A673 (cell line): ENCODE results near the gene FNBP1L.
"Not testable (repeated sequence)": the region's sequence is repeated elsewhere in the genome, so short reads cannot be mapped to it uniquely, and the experiment has no call there.

Source experiments
- CTCF ChIP-seq: fragments of 300-800, 200-600 bp; sonication (generic); conservative IDR thresholded peaks from 2 replicates; pipeline ENCODE4 v1.5.1; 2017; ENCODE audit warnings: low read depth, mild to moderate bottlenecking, antibody characterized with exemption, low read length, moderate library complexity, mixed read lengths
- EZH2 ChIP-seq: fragments of 200-600 bp; sonication (generic); IDR thresholded peaks from 2 replicates; pipeline ENCODE4 v1.6.1; 2017; ENCODE audit warnings: borderline replicate concordance, low read depth, mild to moderate bottlenecking, mixed read lengths, antibody characterized with exemption, low read length; ENCODE audit not compliant: poor library complexity, severe bottlenecking

- TF ChIP-seq CTCF, EZH2: not testable (repeated sequence)
Measured at GRCh38 chr1:93479133-93479745, 31.3 kb downstream of the FNBP1L start.
